GM12875 (cell line): Measurements from ENCODE around the gene XPR1.

ENCODE experiments used
- H3K4me3 ChIP-seq: one replicate; pipeline ENCODE4 v1.5.1; 2011; ENCODE audit warnings: low read depth, low read length, control low read depth
- CTCF ChIP-seq: IDR thresholded peaks from 2 replicates; pipeline ENCODE4 v1.5.1; 2011; ENCODE audit warnings: low read depth, mild to moderate bottlenecking, control low read depth, inconsistent platforms, low read length, moderate library complexity, borderline replicate concordance; ENCODE audit not compliant: insufficient read depth

XPR1 gene

GRCh38 chr1:180632326-180633056 lies 669 bp downstream of the XPR1 start:
- H3K4me3 ChIP-seq = peak overlapping the region; percentile 100
- TF ChIP-seq CTCF = 0 out of 2 replicates have a peak, but pooled peaks have one; percentile 17

GRCh38 chr1:180633057-180634056 lies 1.5 kb downstream of the XPR1 start:
- peak overlapping the region; percentile 100 for H3K4me3 ChIP-seq
- no peak for TF ChIP-seq CTCF

- no peak overlapping the region for H3K4me3 ChIP-seq
- TF ChIP-seq CTCF = no peak
Measured at GRCh38 chr1:180636138-180636537, 4.3 kb downstream of the XPR1 start.

DNA sequence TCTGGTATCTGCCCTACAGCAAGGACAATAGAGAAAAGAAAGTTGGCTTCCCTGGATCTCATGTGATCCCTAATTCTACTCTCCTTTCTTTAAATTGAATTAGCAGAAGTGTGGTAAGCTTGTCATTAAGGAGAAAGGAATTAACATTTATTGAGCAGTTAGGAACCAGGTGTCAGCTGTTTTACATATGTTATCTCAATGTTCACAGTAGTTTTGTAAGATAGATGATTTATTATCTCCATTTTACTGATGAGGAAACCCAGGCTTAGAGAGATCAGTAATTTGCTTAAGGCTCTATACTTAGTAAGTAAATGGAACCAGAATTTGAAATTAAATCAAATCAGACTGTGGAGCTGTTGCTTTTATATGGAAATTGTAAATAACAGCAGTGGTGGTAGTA lies 8.0 kb downstream of the XPR1 start:
- no peak for TF ChIP-seq CTCF
- no peak overlapping the region for H3K4me3 ChIP-seq

GRCh38 chr1:180640531-180640949 lies 8.7 kb downstream of the XPR1 start:
- no peak for TF ChIP-seq CTCF
- H3K4me3 ChIP-seq = no peak overlapping the region

DNA sequence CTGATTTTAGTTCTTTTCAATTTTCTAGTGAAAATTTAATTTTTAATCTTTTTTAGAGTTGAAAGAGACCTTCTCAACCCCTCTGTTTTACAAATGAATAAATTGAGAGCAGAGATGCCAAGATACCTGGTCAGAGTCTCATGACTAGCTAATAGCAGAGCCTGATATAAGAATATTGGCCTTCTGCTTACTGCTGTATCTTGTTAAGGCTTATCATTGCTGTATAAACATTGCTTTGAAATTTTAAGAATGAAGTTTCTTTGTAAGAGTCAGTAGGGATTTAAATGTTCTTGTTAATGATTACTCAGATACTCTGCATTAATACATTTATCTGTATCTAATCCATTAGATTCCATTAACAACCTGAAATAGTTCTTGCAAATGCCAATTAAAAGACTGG lies 9.8 kb downstream of the XPR1 start:
- H3K4me3 ChIP-seq = no peak overlapping the region
- TF ChIP-seq CTCF = no peak

GRCh38 chr1:180642781-180643180 lies 11.0 kb downstream of the XPR1 start:
- TF ChIP-seq CTCF = no peak
- no peak overlapping the region for H3K4me3 ChIP-seq
